ENCODE results near the gene TCERG1.
A peak's percentile ranks its signal among the peaks of the same experiment; 100 is the strongest.

Gene TCERG1

GRCh38 chr5:146450002-146450401 lies 2.9 kb downstream of the TCERG1 start:
- TF ChIP-seq CTCF (conservative IDR thresholded peaks at IDR 0.05; ENCODE audit: low read length), result no peak
- no peak overlapping the region for H3K4me3 ChIP-seq (ENCODE audit: low read length)

GRCh38 chr5:146451411-146451810 lies 4.3 kb downstream of the TCERG1 start:
- TF ChIP-seq CTCF (conservative IDR thresholded peaks at IDR 0.05; ENCODE audit: low read length), result no peak
- DNase-seq (ENCODE audit: low read depth), result no peak
- H3K4me3 ChIP-seq (ENCODE audit: low read length), result no peak overlapping the region

More at GRCh38 chr5:146450002-146450401, 2.9 kb downstream of the TCERG1 start:
- DNase-seq (ENCODE audit: low read depth), result no peak

- TF ChIP-seq CTCF (conservative IDR thresholded peaks at IDR 0.05; ENCODE audit: low read length), result no peak
- H3K4me3 ChIP-seq (ENCODE audit: low read length), result no peak overlapping the region
- no peak for DNase-seq (ENCODE audit: low read depth)
Measured at GRCh38 chr5:146457431-146457830, 10.3 kb downstream of the TCERG1 start.

- no peak for DNase-seq (ENCODE audit: low read depth)
- TF ChIP-seq CTCF (conservative IDR thresholded peaks at IDR 0.05; ENCODE audit: low read length), result no peak
- no peak overlapping the region for H3K4me3 ChIP-seq (ENCODE audit: low read length)
Measured at GRCh38 chr5:146458894-146459293, 11.8 kb downstream of the TCERG1 start.

GRCh38 chr5:146461319-146461718 lies 14.2 kb downstream of the TCERG1 start:
- no peak for TF ChIP-seq CTCF (conservative IDR thresholded peaks at IDR 0.05; ENCODE audit: low read length)
- peak; percentile 15 for DNase-seq (ENCODE audit: low read depth)
- no peak overlapping the region for H3K4me3 ChIP-seq (ENCODE audit: low read length)

- H3K4me3 ChIP-seq (ENCODE audit: low read length), result no peak overlapping the region
- no peak for TF ChIP-seq CTCF (conservative IDR thresholded peaks at IDR 0.05; ENCODE audit: low read length)
- no peak for DNase-seq (ENCODE audit: low read depth)
Measured at GRCh38 chr5:146463446-146463845, 16.3 kb downstream of the TCERG1 start.

- H3K4me3 ChIP-seq (ENCODE audit: low read length), result no peak overlapping the region
- peak; percentile 23 for DNase-seq (ENCODE audit: low read depth)
- TF ChIP-seq CTCF (conservative IDR thresholded peaks at IDR 0.05; ENCODE audit: low read length), result peak; percentile 56
Measured at GRCh38 chr5:146466521-146467349, 19.6 kb downstream of the TCERG1 start.

All from AG10803 (cell line).